Activated T-cell treated with anti-CD3 and anti-CD28 coated beads for 24 hours (primary cell): ENCODE data around the gene SRPK3.

Experiments used
- DNase-seq: peaks from one replicate; pipeline ENCODE4 v3.0.0-alpha.2; 2020; ENCODE audit warnings: low read depth

The SRPK3 gene

GRCh38 chrX:153784325-153784967 lies 3.6 kb downstream of the SRPK3 start:
- DNase-seq: no peak

- no peak for DNase-seq
Observed at GRCh38 chrX:153786669-153787068, 5.8 kb downstream of the SRPK3 start.

GRCh38 chrX:153789654-153790053 lies 8.8 kb downstream of the SRPK3 start:
- no peak for DNase-seq

- DNase-seq: no peak
Observed at GRCh38 chrX:153791104-153791852, 10.4 kb downstream of the SRPK3 start.

- no peak for DNase-seq
Observed at GRCh38 chrX:153792368-153792767, 11.5 kb downstream of the SRPK3 start.

DNA sequence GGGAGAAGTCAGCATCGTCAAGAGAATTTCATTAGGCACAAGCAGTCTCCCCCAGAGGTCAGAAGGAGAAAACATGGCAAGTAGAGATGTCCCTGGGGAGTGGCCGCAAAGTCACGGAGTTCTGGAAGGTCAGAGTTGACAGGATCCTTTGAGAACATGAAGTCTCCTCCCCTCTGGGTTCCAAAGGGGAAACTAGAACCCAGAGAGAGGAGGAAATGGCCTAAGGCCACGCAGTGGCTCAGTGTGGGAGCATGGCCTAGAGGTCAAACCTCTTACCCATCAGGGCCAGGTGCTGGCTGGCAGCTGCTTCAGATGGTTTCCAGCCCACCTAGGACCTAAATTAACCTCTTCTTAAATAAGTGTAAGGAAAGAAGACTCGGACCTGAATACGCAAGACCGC lies 12.4 kb downstream of the SRPK3 start:
- no peak for DNase-seq

DNA sequence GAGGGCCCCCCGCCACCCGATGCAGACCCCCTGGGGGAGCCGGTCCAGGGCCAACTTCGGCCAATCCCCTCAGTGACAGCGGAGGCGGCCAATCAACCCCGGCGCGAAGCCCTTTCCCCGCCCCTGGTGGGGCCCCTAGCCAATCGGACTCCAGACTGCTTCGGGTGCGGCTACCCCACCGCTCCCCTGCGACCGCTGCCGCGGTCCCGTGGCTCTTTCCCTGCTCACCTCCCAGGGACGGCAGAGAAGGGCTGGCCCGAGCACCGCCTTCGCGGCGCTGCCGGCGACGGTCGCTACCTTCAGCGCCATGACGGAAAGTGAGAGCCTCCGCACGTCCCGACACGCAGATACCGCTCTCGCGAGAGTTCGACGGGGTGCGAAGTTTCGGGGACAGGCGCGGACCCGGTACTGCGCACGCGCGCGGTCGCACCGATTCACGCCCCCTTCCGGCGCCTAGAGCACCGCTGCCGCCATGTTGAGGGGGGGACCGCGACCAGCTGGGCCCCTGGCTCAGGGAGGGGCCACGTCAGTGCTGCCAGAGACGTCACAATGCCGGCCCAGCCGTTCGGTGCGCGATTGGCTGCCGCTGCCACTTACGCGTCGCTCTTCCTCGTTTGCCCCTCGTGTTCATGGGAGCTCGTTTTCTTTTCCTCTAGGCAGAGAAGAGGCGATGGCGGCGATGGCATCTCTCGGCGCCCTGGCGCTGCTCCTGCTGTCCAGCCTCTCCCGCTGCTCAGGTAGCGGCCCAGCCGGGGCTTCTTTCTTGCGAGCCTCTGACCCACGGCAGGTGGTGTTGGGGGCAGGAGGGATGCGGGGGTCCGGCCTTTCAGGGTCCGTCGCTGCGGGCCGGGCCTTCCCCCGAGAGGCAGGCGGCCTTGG lies 13.4 kb downstream of the SRPK3 start, which contains the start of the genes IDH3G and SSR4:
TSS of gene IDH3G (minus strand) at position 358 of the 879 bp plus-strand sequence. CDS start at position 309, 49 bp downstream.
TSS of gene SSR4 (plus strand) at position 651 of the 879 bp plus-strand sequence. CDS start at position 671, 20 bp downstream.
- peak; percentile 86 for DNase-seq

GRCh38 chrX:153794897-153795816 lies 14.3 kb downstream of the SRPK3 start:
- DNase-seq: peak; percentile 6

DNA sequence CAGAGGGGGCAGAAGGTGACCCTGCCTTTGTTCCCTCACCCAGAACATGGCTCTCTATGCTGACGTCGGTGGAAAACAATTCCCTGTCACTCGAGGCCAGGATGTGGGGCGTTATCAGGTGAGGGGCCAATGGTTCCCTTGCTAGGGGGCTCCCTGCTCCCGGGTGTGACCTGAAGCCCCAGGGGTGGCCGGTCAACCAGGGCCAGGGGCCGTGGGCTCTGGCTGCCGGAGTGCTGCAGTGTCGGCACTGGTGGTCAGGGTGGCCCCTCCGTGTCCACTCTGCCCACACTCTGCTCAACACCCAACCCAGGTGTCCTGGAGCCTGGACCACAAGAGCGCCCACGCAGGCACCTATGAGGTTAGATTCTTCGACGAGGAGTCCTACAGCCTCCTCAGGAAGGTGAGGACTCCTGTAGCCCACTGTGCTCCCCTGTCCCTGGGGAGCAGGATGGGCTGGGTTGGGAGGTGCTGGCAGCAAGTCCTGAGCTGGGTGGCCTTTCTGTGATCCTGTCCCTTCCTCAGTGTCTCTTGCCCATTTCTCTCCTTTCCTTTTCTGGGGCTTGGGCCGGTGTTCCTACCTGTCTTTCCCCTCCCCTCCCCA lies 16.7 kb downstream of the SRPK3 start:
- no peak for DNase-seq

- DNase-seq: no peak
Observed at GRCh38 chrX:153799326-153799725, 18.5 kb downstream of the SRPK3 start.

DNA sequence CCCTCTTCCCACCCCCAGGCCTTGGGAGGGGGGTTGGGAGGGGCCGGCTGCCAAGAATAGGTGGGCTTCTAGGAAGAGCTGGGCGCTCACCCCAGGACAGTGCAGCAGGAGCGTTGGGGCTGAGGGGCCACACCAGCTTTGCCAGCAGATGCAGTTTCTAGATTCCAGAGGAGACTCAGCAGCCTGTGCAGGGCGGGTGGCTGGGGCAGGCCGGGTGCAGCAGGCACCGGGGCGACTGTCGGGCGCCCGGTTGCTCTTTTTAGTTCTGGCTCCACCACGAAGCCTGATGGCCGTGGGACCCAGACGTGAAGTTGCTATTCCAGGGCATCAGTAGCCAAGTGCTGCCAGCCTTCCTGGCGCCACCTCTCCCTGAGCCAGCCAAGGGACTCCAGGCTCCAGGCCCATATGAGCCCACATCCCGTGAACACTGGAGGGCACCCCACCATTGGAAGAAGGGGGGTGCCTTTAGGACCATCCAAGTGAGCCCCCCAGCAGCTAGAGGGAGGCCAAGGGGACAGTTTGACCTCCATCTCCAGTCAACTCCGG lies 19.4 kb downstream of the SRPK3 start:
- DNase-seq: no peak

- no peak for DNase-seq
Observed at GRCh38 chrX:153800746-153801145, 19.9 kb downstream of the SRPK3 start.

DNA sequence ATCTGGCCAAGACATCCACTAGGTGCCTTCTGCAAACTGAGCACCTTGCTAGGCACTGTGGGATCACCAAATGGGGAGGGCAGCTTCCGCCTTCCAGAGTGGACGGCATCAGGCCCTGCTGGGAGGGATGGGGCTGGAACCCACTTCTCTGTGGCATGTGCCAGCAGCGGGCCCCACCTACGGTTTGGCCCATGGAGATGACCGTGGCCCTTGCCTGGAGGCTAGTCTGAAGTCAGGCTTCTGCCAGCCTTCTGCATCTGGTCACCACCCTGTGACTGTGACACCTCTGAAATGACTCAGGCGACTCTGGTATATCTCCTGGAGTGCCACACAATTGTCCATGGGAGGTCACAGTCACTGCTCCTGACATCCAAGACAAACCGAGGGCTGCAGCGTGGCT lies 20.8 kb downstream of the SRPK3 start:
- DNase-seq: no peak

DNA sequence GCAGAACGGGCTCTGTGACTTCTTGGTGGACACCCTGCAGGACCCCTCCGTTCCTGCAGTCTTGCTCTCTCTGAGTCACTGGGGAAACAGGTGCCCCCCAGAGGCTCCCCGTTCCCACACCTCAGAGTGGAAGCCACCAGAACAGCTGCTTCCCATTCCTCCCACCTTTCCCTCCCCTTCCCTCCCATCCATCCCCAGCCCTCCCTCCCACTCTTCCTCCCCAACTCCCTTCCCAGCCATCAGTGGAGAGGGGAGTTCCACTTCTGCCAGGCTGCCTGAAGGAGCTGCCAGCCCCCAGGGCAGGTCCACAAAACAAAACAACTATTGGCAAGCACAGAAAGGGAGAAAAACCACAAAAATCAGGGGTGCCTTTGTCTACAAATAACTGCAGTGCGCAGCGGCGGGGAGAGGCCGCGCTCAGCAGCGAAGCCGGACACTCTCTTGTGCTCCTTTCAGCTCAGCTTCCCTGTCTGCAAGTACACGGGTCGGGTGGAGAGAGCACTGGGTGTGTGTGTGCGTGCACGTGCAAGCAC lies 21.7 kb downstream of the SRPK3 start:
- no peak for DNase-seq

- DNase-seq: no peak
Observed at GRCh38 chrX:153803211-153804099, 22.6 kb downstream of the SRPK3 start.

DNA sequence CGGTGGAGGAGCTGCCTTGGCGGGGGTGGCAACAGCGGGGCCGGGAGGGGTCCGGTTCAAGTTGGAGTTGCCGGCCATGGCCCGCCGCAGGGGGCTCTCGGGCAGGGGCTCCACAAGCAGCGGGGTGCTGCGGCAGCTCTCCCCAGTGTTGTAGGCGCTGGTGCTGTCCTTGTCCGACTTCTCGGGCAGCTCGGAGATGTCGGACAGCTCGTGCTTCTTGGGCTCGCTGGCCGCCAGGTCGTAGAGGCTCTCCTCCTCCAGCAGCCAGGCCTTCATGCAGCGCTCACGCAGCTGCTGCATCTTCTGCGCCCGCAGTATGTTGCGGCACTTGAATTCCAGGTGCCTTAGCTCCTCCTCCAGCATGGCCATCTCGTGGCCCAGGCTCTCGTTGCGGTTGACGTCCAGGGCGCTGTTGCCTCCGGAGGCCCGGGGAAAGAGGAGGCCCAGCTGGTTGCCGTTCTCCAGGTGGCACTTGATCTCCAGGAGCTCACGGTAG lies 23.3 kb downstream of the SRPK3 start:
- DNase-seq: no peak

- DNase-seq: no peak
Observed at GRCh38 chrX:153804621-153805020, 23.8 kb downstream of the SRPK3 start.

DNA sequence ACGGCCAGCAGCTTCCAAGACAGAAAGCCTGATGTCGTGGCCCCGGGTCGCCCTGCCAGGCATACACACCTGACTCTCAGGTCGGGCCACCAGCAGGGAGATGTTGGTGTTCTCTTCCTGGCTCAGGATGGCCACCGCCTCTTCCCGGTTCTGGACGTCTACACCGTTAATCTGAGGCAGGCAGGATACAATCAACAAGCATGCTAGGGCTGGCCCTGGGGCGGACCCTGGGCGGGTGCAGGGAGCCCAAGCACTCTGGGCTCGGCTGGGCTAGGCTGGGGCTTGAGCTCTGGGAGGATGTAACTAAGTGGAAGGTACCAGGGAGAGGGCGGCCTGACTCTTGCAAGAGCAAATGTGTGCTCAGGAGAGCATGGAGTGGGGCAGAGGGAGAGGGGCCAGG lies 24.6 kb downstream of the SRPK3 start:
- no peak for DNase-seq

GRCh38 chrX:153806999-153807575 lies 26.2 kb downstream of the SRPK3 start:
- no peak for DNase-seq
